Brain microvascular endothelial cell (primary cell): ENCODE data around the gene HS3ST4.

Experiments
- DNase-seq: peaks from one replicate; pipeline ENCODE4 v3.0.0-alpha.2; 2020
- H3K27ac ChIP-seq: fragments of 250-450 bp; sonication (Bioruptor Pico); 2 replicates; pipeline ENCODE4 v1.5.1; 2020; ENCODE audit warnings: mild to moderate bottlenecking, moderate library complexity
- H3K27me3 ChIP-seq: fragments of 250-450 bp; sonication (Bioruptor Pico); replicated peaks from 2 replicates; pipeline ENCODE4 v1.5.1; 2020; ENCODE audit warnings: mild to moderate bottlenecking
- H3K36me3 ChIP-seq: fragments of 250-450 bp; sonication (Bioruptor Pico); replicated peaks from 2 replicates; pipeline ENCODE4 v1.5.1; 2020; ENCODE audit warnings: mild to moderate bottlenecking
- H3K4me3 ChIP-seq: 2 replicates; pipeline ENCODE4 v1.5.1; 2011; ENCODE audit warnings: low read depth, mild to moderate bottlenecking, control low read depth, low read length, moderate library complexity
- in situ Hi-C: cut with HindIII; loops from 2 replicates; pipeline ENCODE4 v1.10.0; 2017; ENCODE audit warnings: low sequenced_read_pairs, low pct_ligation_motif_present
- TF ChIP-seq, protein P1 (sequence below): IDR thresholded peaks from 2 replicates; pipeline ENCODE4 v1.5.1; 2011; ENCODE audit warnings: low read depth, mild to moderate bottlenecking, moderate library complexity, low read length, control low read depth, inconsistent platforms; ENCODE audit errors: missing control alignments

Gene HS3ST4

DNA sequence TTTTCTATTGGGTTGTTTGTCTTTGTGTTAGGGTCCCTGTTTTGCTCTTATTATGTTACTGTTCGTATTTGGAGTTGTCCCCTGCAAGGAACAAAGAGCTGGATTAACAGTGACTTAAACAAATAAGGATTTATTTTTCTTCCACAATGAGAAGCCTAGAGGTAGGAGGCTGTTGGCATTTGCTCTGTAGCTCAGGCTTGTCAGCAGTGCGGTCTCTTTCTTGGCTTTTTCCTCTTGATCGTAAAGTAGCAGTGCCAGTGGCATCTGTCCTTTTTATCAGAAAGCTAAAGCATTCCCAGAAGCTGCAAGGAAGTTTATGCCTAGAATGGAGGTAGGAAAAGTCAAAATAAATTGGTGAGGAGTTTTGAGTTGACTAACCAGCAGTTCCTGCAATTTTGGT is 154.1 kb downstream of the HS3ST4 start:
- H3K27ac ChIP-seq, result no peak overlapping the region
- DNase-seq, result no peak
- no peaks in the 10 kb centered on the region for H3K27me3 ChIP-seq
- no peak overlapping the region for H3K4me3 ChIP-seq
- H3K36me3 ChIP-seq, result no peaks in the 10 kb centered on the region
- in situ Hi-C loops, result no loop called here
- TF ChIP-seq, protein P1, sequence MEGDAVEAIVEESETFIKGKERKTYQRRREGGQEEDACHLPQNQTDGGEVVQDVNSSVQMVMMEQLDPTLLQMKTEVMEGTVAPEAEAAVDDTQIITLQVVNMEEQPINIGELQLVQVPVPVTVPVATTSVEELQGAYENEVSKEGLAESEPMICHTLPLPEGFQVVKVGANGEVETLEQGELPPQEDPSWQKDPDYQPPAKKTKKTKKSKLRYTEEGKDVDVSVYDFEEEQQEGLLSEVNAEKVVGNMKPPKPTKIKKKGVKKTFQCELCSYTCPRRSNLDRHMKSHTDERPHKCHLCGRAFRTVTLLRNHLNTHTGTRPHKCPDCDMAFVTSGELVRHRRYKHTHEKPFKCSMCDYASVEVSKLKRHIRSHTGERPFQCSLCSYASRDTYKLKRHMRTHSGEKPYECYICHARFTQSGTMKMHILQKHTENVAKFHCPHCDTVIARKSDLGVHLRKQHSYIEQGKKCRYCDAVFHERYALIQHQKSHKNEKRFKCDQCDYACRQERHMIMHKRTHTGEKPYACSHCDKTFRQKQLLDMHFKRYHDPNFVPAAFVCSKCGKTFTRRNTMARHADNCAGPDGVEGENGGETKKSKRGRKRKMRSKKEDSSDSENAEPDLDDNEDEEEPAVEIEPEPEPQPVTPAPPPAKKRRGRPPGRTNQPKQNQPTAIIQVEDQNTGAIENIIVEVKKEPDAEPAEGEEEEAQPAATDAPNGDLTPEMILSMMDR, result no peak

DNA sequence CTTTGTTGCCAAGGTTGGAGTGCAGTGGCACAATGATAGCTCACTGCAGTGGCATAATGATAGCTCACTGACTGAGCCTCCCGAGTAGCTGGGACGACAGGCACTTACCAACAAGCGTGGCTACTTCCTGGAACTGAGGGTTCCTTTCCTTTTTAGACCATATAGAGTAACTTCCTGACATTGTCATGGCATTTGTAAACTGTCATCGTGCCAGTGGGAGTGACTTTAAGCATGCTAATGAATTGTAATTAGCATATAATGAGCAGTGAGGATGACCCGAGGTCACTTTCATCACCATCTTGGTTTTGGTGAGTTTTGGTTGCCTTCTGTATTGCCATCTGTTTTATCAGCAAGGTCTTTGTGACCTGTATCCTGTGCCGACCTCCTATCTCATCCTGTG is 162.4 kb downstream of the HS3ST4 start:
- no peak overlapping the region for H3K4me3 ChIP-seq
- no peaks in the 10 kb centered on the region for H3K36me3 ChIP-seq
- in situ Hi-C loops, result no loop called here
- TF ChIP-seq, protein P1, result no peak
- no peak overlapping the region for H3K27ac ChIP-seq
- no peak for DNase-seq
- H3K27me3 ChIP-seq, result no peaks in the 10 kb centered on the region

DNA sequence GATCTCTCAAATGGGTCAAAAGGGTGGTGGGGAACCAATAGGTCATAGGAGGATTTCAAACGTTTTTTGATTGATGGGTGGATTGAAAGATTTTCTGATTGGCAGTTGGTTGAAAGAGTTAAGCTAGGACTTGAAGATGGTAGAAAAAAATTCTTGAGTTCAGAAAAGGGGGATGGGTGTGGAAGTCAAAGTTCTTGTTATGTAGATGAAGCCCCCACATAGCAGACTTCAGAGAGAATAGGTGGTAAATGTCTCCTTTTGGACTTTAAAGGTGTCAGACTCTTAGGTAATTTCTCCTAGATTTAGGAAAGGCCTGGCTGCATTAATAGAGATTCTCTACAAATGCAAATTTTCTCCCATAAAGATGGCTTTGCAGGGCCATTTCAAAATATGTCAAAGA is 163.3 kb downstream of the HS3ST4 start:
- DNase-seq, result no peak
- Histone ChIP-seq H3K27me3 (no peaks in the 10 kb centered on the region), H3K4me3 (no peak overlapping the region), H3K36me3 (no peaks in the 10 kb centered on the region), H3K27ac (no peak overlapping the region)
- TF ChIP-seq, protein P1, result no peak
- in situ Hi-C loops, result no loop called here

DNA sequence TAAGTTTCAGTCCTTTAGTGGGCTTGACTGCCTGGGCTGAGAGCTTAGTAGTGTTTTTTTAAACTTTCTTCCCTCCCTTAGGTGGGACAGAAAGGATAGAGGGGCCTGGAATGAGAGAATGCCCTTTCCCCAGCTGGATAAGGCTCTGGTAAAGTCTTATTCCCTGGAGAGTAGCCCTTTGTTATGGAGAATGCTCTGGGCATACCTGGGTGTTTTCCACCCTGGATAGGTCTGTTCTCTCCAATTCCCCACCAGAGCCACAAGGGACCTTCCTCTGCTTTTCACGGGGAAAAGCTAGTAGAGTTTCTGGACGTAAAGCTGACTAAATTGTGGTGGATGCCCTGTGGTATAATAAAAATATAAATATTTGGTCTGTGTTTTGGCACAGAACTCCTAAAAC is 164.1 kb downstream of the HS3ST4 start:
- H3K36me3 ChIP-seq, result no peaks in the 10 kb centered on the region
- H3K27me3 ChIP-seq, result no peaks in the 10 kb centered on the region
- H3K27ac ChIP-seq, result no peak overlapping the region
- no peak for DNase-seq
- H3K4me3 ChIP-seq, result no peak overlapping the region
- TF ChIP-seq, protein P1, result no peak
- in situ Hi-C loops, result no loop called here

DNA sequence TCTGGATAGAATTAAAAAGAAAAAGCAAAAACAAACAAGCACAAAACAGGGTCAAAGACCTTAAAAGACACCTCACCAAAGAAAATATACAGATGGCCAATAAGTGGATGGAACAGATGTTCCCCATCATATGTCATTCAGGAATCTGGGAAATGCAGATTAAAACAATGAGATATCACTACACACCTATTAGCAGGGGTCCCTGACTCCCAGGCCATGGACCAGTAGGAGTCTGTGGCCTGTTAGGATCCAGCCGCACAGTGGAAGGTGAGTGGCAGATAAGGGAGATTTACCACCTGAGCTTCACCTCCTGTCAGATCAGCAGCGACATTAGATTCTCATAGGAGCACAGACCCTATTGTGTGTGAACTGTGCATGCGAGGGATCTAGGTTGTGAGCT is 167.9 kb downstream of the HS3ST4 start:
- no peak overlapping the region for H3K4me3 ChIP-seq
- DNase-seq, result no peak
- no peaks in the 10 kb centered on the region for H3K36me3 ChIP-seq
- H3K27me3 ChIP-seq, result no peaks in the 10 kb centered on the region
- TF ChIP-seq, protein P1, result no peak
- H3K27ac ChIP-seq, result no peak overlapping the region
- in situ Hi-C loops, result no loop called here

DNA sequence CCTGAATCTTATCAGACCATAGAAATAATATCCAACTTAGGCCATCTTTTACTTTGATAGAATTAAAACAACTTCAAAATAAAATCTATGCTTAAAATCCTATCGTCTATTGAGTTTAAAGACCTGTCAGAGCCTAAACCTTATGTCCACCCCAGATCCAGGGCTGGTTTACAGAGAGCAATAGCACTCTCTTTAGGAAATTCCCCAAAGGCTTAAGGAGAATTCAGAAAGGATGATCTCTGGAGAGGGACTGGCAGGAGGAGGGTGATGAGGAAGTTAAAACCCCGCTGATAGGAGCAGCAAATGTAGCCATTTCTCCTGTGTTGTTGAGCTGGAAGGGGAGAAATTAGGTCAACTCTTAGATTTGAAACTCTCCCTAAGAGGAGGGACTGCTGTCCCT is 175.3 kb downstream of the HS3ST4 start:
- in situ Hi-C loops, result no loop called here
- H3K4me3 ChIP-seq, result no peak overlapping the region
- H3K36me3 ChIP-seq, result no peaks in the 10 kb centered on the region
- TF ChIP-seq, protein P1, result no peak
- DNase-seq, result no peak
- no peak overlapping the region for H3K27ac ChIP-seq
- no peaks in the 10 kb centered on the region for H3K27me3 ChIP-seq
